NCI-H1930 (cell line): ENCODE measurements around the gene CDH23.
"Not testable (repeated sequence)": the region's sequence is repeated elsewhere in the genome, so short reads cannot be mapped to it uniquely, and the experiment has no call there.

Experiments
- DNase-seq, 2 experiments: peaks; one replicate each; lab custom pipeline; 2025; lab: John Stamatoyannopoulos, UW

The CDH23 gene

DNA sequence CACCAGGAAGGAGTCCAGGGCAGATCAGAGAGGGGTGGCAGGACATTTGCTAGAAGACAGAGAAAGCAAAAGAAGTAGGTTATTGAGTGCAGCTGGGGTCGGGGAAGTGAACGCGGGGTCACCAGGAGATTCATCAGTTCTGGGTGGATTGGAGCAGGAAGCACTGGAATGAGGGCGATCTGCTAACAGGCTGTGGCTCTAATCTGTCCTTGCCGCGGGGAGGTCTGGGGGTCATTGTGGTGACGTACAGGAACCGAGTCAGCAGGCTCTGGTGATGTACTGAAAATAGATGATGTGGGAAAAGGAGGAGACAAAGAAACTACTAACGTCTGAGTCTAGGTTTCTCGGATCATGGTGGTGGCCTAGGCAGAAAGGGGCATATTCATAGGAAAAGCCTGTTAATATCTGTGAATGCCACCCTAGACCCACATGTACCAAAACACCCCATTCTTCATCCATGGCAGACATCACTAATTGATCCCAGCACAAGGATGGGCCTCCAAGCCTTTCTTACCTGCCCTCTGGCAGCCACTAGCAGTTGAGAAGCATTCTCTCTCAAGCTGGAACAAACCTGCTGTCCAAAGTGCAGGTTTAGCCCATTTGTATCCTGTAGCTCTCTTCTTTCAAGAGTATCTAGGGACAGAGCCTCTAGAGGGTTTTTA, 188.3 kb downstream of the CDH23 start:
- no peak for DNase-seq

GRCh38 chr10:71585564-71586290, 189.0 kb downstream of the CDH23 start:
- DNase-seq: no peak

DNA sequence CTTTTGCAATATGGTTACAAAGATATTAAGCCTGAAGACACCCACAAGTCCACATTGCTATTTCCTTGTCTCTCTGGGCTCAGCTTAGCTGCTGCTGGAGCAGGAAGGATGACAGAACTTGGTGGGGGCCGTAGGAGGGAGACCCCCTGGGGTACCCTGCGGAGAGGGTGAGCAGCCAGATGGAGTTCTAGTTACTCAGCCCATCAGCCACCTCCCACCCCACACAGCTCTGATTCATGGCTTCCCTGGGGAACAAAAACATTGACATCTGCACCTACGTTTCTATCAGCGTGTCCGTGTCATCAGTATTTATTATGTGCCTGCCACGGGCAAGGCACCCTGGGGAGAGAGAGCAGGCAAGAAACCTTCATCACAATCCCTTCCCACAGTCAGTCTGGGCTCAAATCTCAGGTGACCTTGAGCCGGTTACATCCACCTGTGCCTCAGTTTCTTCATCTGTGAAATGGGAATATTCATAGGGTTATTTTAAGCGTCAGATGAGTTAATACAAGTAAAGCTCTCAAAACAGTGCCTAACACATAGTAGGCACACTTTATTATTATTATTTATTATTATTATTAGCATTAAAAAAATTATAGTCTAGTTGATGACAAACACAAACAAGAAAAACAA, 191.3 kb downstream of the CDH23 start:
- no peak for DNase-seq

DNA sequence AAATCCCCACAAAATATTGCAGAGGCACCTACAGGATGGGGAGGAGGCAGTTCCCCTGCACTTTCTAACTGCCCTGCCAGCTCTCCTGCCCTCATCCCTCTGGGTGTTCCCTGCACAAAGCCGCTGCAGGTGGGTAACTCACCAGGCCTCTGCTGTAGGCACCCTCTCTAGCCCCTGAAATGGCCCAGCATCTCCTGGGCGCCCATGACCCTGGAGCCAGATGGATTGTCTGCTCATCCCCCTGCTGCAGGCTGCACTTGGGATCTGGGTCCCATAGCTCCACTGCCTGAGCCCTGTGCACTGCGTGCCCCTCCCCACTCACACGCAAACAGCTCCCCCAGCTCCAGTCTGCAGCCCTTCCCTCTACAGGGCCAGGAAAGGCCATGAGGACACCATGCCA, 192.0 kb downstream of the CDH23 start:
- DNase-seq: no peak

DNA sequence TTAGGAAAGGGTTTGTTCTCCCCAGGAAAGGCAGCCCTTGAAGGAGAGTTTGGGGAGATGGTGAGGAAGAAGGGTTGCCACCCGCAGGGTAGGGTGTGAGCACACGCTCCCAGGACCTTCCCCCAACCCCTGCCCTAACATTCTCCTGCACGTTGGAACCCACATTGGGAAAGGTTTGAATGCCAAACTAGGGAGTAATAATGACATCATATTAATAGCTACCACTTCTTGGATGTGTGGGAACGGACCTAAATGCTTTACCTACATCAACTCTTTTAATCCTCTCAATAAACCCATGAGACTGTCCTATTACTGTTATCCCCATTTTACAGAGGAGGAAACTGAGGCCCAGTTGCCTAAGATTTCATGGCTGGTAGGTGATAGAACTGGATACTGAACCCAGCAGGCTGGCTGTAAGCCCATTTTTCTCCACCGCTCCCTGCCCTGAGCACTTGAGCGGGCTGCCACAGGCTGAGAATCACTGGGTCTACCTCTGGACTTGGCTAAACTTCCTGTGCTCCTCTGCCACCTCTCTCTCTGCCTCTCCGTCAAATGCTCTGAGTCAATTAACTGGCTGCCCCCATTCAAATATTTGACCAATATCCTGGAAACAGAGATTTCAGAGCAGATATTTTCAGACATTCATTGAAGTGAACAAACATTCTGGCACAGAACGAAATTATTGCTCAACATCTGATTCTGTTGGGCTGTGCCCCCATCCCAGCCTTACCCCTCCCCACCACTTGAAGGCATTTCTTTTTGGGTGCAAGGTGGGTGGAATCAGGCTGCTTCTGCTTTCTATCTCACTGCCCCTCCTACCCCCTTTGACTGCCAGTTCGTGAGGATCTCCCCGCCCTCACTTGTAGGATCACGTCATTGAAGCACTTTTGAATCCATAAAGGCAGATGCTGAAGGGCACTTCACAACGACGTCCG, 193.2 kb downstream of the CDH23 start:
- no peak for DNase-seq

GRCh38 chr10:71590781-71591350, 194.1 kb downstream of the CDH23 start:
- no peak for DNase-seq

DNA sequence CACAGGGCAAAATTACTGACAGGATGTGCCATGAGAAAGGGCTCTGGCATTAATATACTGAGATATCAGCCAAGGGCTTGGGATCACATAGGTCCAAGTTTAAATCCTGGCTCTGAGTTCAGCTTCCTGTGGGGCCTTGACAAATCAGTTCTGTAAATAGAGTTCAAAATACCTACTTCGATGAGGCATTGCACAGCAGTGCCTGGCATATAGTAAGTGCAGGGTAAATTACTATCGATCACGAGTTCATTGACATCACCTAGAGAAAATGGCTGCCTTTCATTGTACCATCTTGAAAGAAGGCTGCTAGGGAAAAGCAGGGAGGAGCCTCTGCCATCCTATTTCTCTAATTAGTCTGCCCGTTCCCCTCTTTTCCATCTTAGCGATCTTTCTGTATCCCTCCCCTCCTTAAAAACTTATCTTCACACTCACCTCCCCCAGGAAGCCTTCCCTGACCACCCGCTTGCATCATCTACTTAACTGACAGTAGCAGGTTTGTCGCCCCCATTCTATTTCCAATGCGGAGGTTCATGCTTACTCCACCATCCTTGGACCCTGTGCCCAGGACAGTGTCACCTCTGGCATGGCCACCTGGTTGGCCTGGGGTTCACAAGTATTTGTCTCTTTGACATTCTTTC, 198.3 kb downstream of the CDH23 start:
- DNase-seq: no peak

GRCh38 chr10:71595649-71596048, 198.9 kb downstream of the CDH23 start:
- no peak for DNase-seq

GRCh38 chr10:71596127-71596526, 199.4 kb downstream of the CDH23 start:
- DNase-seq: no peak

GRCh38 chr10:71596759-71597158, 200.0 kb downstream of the CDH23 start:
- no peak for DNase-seq

GRCh38 chr10:71597821-71598498, 201.2 kb downstream of the CDH23 start:
- DNase-seq: no peak

DNA sequence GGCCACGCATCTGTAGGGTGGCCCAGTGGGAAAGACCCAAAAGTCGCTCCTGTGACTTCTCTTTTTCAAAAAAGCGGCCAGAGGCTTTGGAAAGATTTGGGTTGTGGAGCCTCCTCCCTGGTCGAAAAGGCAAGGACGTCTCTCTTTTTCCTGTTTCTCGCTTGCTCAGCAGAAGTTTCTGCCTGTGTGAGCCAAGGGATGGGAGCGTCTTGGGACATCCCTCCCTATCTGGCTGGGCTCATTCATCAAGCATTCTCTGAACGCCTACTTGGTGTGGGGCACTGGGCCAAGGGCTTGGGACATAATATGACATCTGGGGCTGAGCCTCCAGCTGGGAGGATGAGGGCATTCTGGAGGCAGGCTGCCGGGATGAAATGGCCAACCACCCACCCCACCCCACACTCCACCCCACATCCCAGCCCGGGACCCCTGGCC, 201.9 kb downstream of the CDH23 start:
- no peak for DNase-seq

- DNase-seq: no peak
These were observed 202.8 kb downstream of the CDH23 start for GRCh38 chr10:71599518-71599917.

DNA sequence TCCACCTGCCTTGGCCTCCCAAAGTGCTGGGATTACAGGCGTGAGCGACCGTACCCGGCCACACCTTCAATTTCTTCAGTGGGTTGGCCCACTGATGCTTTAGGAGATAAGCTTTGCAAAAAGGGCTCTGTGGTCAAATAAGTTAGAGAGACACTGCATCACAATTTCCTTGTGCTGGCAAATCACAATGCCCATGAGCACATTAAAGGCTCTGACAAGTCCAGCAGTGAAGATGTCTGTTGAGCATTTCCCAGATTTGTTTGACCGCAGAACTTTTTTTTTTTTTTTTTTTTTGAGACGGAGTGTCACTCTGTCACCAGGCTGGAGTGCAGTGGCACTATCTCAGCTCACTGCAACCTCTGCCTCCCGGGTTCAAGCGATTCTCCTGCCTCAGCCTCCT, 203.5 kb downstream of the CDH23 start:
- DNase-seq: not testable (repeated sequence)

DNA sequence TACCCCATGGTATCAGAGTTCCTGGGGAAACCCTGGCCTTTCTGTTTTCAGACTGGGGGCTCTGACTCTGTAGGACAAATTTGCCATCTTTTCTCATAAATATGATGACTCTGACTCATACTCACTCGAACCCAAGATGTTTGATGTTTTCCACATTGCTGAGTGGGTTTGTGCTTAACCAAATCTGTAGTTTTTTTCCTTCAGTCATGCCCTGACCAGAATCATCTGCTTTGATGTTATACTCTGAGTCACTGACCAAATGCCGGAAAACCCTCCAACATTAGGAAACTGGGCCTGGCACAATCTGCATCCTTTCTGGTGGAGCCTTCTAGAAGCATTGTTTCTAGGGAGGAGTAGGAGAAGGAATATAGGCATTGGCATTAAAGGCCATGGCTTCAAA, 204.1 kb downstream of the CDH23 start:
- no peak for DNase-seq

- no peak for DNase-seq
These were observed 204.6 kb downstream of the CDH23 start for GRCh38 chr10:71601273-71601672.

GRCh38 chr10:71603150-71603549, 206.4 kb downstream of the CDH23 start:
- no peak for DNase-seq

GRCh38 chr10:71603754-71604153, 207.0 kb downstream of the CDH23 start:
- no peak for DNase-seq

- DNase-seq: no peak
These were observed 207.8 kb downstream of the CDH23 start for GRCh38 chr10:71604324-71605018.
